ENCODE data around the gene CENPB.
"Not testable (repeated sequence)": the region's sequence is repeated elsewhere in the genome, so short reads cannot be mapped to it uniquely, and the experiment has no call there.

The CENPB gene

GRCh38 chr20:3786665-3787323 is at the start of gene CENPB:
TSS of gene CENPB (minus strand) at chr20:3786740. CDS start at chr20:3786483, 257 bp downstream.
- Histone ChIP-seq H3K4me1 (ENCODE audit: insufficient read depth, low read length) (peaks cover 8% of the 10 kb centered on the region), H3K9me3 (ENCODE audit: low read length) (no peaks in the 10 kb centered on the region), H3K4me3 (ENCODE audit: low read length) (peak within 1 kb of the TSS; percentile 40), H2AFZ (ENCODE audit: low read depth, low read length) (no peak within 1 kb of the TSS), H3K27me3 (ENCODE audit: insufficient read depth, low read length) (no peaks in the 10 kb centered on the region), H3K36me3 (ENCODE audit: insufficient read depth, low read length) (no peaks in the 10 kb centered on the region)

- Histone ChIP-seq H3K4me1 (ENCODE audit: insufficient read depth, low read length) (no peaks in the 10 kb centered on the region), H3K4me3 (ENCODE audit: low read length) (no peak overlapping the region), H3K27me3 (ENCODE audit: insufficient read depth, low read length) (no peaks in the 10 kb centered on the region), H2AFZ (ENCODE audit: low read depth, low read length) (no peak overlapping the region), H3K36me3 (ENCODE audit: insufficient read depth, low read length) (no peaks in the 10 kb centered on the region), H3K9me3 (ENCODE audit: low read length) (no peaks in the 10 kb centered on the region)
Observed at GRCh38 chr20:3836132-3836531, 49.6 kb upstream of the CENPB start.

GRCh38 chr20:3829891-3830290 is 43.4 kb upstream of the CENPB start:
- H3K9me3 ChIP-seq (ENCODE audit: low read length); H3K27me3 ChIP-seq (ENCODE audit: insufficient read depth, low read length); H2AFZ ChIP-seq (ENCODE audit: low read depth, low read length); H3K4me1 ChIP-seq (ENCODE audit: insufficient read depth, low read length); H3K36me3 ChIP-seq (ENCODE audit: insufficient read depth, low read length); H3K4me3 ChIP-seq (ENCODE audit: low read length): not testable (repeated sequence)

GRCh38 chr20:3828798-3829197 is 42.3 kb upstream of the CENPB start:
- Histone ChIP-seq H3K36me3 (ENCODE audit: insufficient read depth, low read length) (peaks cover 9% of the 10 kb centered on the region), H2AFZ (ENCODE audit: low read depth, low read length) (no peak overlapping the region), H3K9me3 (ENCODE audit: low read length) (no peaks in the 10 kb centered on the region), H3K4me1 (ENCODE audit: insufficient read depth, low read length) (no peaks in the 10 kb centered on the region), H3K27me3 (ENCODE audit: insufficient read depth, low read length) (no peaks in the 10 kb centered on the region), H3K4me3 (ENCODE audit: low read length) (no peak overlapping the region)

- Histone ChIP-seq H3K27me3 (ENCODE audit: insufficient read depth, low read length) (no peaks in the 10 kb centered on the region), H3K9me3 (ENCODE audit: low read length) (no peaks in the 10 kb centered on the region), H3K36me3 (ENCODE audit: insufficient read depth, low read length) (peaks cover 19% of the 10 kb centered on the region), H3K4me3 (ENCODE audit: low read length) (no peak overlapping the region), H3K4me1 (ENCODE audit: insufficient read depth, low read length) (peaks cover 3% of the 10 kb centered on the region), H2AFZ (ENCODE audit: low read depth, low read length) (no peak overlapping the region)
Observed at GRCh38 chr20:3826420-3826819, 39.9 kb upstream of the CENPB start.

- Histone ChIP-seq H2AFZ (ENCODE audit: low read depth, low read length) (no peak overlapping the region), H3K27me3 (ENCODE audit: insufficient read depth, low read length) (no peaks in the 10 kb centered on the region), H3K4me3 (ENCODE audit: low read length) (no peak overlapping the region), H3K4me1 (ENCODE audit: insufficient read depth, low read length) (peaks cover 7% of the 10 kb centered on the region), H3K9me3 (ENCODE audit: low read length) (no peaks in the 10 kb centered on the region), H3K36me3 (ENCODE audit: insufficient read depth, low read length) (peaks cover 19% of the 10 kb centered on the region)
Observed at GRCh38 chr20:3825526-3825925, 39.0 kb upstream of the CENPB start.

- Histone ChIP-seq H3K4me3 (ENCODE audit: low read length) (no peak overlapping the region), H2AFZ (ENCODE audit: low read depth, low read length) (no peak overlapping the region), H3K27me3 (ENCODE audit: insufficient read depth, low read length) (no peaks in the 10 kb centered on the region), H3K9me3 (ENCODE audit: low read length) (no peaks in the 10 kb centered on the region), H3K36me3 (ENCODE audit: insufficient read depth, low read length) (peaks cover 19% of the 10 kb centered on the region), H3K4me1 (ENCODE audit: insufficient read depth, low read length) (peaks cover 7% of the 10 kb centered on the region)
Observed at GRCh38 chr20:3823881-3824280, 37.3 kb upstream of the CENPB start.

GRCh38 chr20:3821996-3822395 is 35.5 kb upstream of the CENPB start:
- Histone ChIP-seq H3K4me3 (ENCODE audit: low read length) (no peak overlapping the region), H2AFZ (ENCODE audit: low read depth, low read length) (no peak overlapping the region), H3K36me3 (ENCODE audit: insufficient read depth, low read length) (peaks cover 19% of the 10 kb centered on the region), H3K9me3 (ENCODE audit: low read length) (no peaks in the 10 kb centered on the region), H3K4me1 (ENCODE audit: insufficient read depth, low read length) (peaks cover 7% of the 10 kb centered on the region), H3K27me3 (ENCODE audit: insufficient read depth, low read length) (no peaks in the 10 kb centered on the region)

- peak overlapping the region; percentile 81 for H2AFZ ChIP-seq (ENCODE audit: low read depth, low read length)
- H3K27me3 ChIP-seq (ENCODE audit: insufficient read depth, low read length): no peaks in the 10 kb centered on the region
- peaks cover 18% of the 10 kb centered on the region for H3K36me3 ChIP-seq (ENCODE audit: insufficient read depth, low read length)
- H3K9me3 ChIP-seq (ENCODE audit: low read length): no peaks in the 10 kb centered on the region
- peaks cover 7% of the 10 kb centered on the region for H3K4me1 ChIP-seq (ENCODE audit: insufficient read depth, low read length)
- H3K4me3 ChIP-seq (ENCODE audit: low read length): peak overlapping the region; percentile 90
Observed at GRCh38 chr20:3820901-3821727, 34.6 kb upstream of the CENPB start.

GRCh38 chr20:3820048-3820900 is 33.7 kb upstream of the CENPB start, which contains the start of gene AP5S1:
TSS of gene AP5S1 (plus strand) at chr20:3820547. CDS start at chr20:3822118, 1,571 bp downstream.
- peaks cover 16% of the 10 kb centered on the region for H3K36me3 ChIP-seq (ENCODE audit: insufficient read depth, low read length)
- no peaks in the 10 kb centered on the region for H3K27me3 ChIP-seq (ENCODE audit: insufficient read depth, low read length)
- no peaks in the 10 kb centered on the region for H3K9me3 ChIP-seq (ENCODE audit: low read length)
- H3K4me3 ChIP-seq (ENCODE audit: low read length): peak within 1 kb of the TSS; percentile 90
- peaks cover 10% of the 10 kb centered on the region for H3K4me1 ChIP-seq (ENCODE audit: insufficient read depth, low read length)
- peak within 1 kb of the TSS; percentile 81 for H2AFZ ChIP-seq (ENCODE audit: low read depth, low read length)

GRCh38 chr20:3819411-3820047 is 33.0 kb upstream of the CENPB start:
- peak overlapping the region; percentile 81 for H2AFZ ChIP-seq (ENCODE audit: low read depth, low read length)
- H3K36me3 ChIP-seq (ENCODE audit: insufficient read depth, low read length): peaks cover 16% of the 10 kb centered on the region
- H3K27me3 ChIP-seq (ENCODE audit: insufficient read depth, low read length): no peaks in the 10 kb centered on the region
- peak overlapping the region; percentile 90 for H3K4me3 ChIP-seq (ENCODE audit: low read length)
- no peaks in the 10 kb centered on the region for H3K9me3 ChIP-seq (ENCODE audit: low read length)
- H3K4me1 ChIP-seq (ENCODE audit: insufficient read depth, low read length): peaks cover 10% of the 10 kb centered on the region
